Adipose tissue (tissue), 3 donors: ENCODE data around the gene POU2F1. TPM values are rescaled to one million over a fixed set of nuclear protein-coding genes. Genes with fewer than 3 reads are reported as not detected.
"Not testable (repeated sequence)": the region's sequence is repeated elsewhere in the genome, so short reads cannot be mapped to it uniquely, and the experiment has no call there.

Experiments used
- H3K27ac ChIP-seq: one replicate; pipeline ENCODE4 v1.5.1; 2013; ENCODE audit warnings: low read depth, low read length
- WGBS, 3 donors: extraction: QIAGEN DNeasy Blood & Tissue Kit; methylation state at CpG; one replicate each; pipeline ENCODE4 v1.1.7; 2013; 5-methylcytosine and 5-hydroxymethylcytosine counted together
- polyA plus RNA-seq, 3 donors: library from polyadenylated mRNA; stranded (reverse); fragments of 200-250 nt; gene quantifications; one replicate each; pipeline ENCODE4 v1.2.3, GENCODE V29; 2013
- donor health status: healthy with polysubstance abuse.
- donor health status: Bipolar disorder and iron deficiency.
- donor health status: healthy.

Gene POU2F1
- polyA plus RNA-seq, 3 donors = 0.97 to 1.8 (median 1.4) TPM

DNA sequence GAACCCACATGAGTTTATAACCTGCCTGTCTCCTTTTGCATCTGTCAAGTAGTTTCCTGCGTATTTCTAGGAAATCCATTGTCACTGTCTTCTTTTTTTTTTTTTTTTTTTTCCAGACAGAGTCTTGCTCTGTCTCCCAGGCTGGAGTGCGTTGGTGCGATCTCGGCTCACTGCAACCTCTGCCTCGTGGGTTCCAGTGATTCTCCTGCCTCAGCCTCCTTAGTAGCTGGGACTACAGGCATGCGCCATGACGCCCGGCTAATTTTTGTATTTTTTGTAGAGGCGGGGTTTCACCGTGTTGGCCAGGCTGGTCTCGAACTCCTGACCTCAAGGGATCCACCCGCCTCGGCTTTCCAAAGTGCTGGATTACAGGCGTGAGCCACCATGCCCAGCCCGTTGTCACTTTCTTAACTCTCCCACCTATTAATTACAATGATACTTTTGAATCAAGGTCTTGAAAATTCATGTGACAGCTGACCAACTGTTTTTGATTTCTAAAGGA is 4.1 kb downstream of the POU2F1 start:
- H3K27ac ChIP-seq = not testable (repeated sequence)
- WGBS, 3 donors = 91 to 96% (median 94%) methylated on average over 15 of the region's 15 CpGs

DNA sequence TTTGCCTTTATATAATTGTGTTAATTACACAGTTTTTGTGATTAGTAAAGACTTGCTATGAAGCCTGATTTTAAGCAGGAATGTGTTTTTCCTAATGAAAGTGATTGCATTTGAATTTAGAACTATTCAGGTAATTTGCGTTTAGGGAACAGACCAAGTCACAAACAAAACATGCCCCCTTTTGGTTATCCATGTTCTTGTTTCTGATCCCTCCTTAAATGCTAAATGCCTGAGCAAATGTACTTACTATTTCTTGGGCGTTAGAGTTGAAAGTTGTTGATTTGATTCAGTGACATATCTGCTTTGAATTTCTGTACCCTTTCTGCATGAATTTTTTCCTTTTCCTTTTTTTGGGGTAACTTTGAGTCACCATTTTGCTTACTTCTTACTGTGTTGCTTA is 5.2 kb downstream of the POU2F1 start:
- WGBS, 3 donors = 69 to 80% (median 77%) methylated on average over 2 of the region's 2 CpGs
- no peak overlapping the region for H3K27ac ChIP-seq

DNA sequence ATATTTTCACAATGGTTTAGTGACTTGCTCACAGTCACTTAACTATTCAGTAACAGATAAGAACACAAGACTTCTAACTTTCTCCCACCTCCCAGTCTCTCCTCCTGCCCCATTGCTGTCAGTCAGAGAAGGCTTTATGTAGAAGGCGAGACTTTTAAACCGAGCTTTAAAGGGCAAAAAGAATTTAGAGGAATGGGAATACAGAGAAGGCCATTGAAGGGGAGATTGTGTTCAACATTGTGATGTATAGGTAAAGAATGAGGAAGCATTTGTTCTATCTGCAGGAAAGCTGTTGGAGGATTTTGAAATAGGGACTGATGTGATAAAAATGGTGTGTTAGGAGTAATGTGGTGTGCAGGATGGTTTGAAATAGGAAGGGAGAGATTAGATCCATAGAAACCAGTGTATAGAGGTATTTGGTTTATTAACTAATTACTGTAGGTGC is 7.3 kb downstream of the POU2F1 start:
- H3K27ac ChIP-seq = no peak overlapping the region
- 68 to 84% (median 81%) methylated on average over 2 of the region's 2 CpGs for WGBS, 3 donors

DNA sequence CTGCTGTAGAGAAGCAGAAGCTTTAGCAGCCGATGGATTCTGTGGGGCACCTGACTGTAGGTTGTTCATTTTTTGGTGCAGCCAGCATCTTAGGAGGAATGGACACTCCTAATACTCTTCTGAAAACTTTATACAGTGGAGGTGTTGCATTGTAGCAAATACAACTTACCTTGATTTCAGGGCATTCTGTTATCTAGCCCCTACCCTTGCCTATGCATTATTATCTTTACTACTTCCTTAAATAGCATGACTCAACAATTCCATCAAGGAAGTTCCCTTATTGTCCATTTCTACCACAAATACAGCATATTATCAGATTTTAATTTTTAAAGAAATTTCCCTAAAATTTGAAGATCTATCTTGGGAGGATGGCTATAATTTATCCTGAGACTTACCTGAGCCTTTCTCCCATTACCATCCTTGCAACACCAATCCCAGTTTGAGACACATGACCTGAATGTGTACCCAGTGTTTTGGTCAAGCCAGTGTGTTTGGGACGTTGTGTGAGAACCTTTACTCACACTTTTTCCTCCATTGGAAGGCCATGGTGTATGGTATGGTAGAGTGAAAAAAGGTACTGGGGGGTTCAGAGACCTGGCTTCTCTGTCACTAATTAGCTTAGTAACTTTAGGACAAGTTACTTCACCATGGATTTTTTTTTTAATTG is 9.2 kb downstream of the POU2F1 start:
- no peak overlapping the region for H3K27ac ChIP-seq
- 50 to 80% (median 57%) methylated on average over 2 of the region's 2 CpGs for WGBS, 3 donors

DNA sequence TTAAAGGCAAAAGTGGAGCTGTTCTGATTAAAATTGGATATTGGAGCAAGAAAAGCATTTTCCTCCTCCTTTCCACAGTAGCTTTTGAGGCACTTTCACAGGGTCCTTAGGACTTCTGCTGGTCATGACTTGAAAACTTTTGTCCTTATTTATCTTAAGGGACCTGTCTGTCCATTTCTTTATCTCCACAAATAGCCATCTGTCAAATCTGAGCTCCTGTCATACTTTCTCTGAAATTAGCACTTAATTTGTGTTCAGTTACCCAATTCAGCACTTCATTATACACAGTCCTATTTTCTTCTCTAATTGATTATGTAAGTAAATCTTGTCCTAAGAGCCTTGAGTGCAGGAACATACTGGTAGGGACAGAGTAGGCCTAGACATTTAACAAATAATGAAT is 9.8 kb downstream of the POU2F1 start:
- no peak overlapping the region for H3K27ac ChIP-seq

DNA sequence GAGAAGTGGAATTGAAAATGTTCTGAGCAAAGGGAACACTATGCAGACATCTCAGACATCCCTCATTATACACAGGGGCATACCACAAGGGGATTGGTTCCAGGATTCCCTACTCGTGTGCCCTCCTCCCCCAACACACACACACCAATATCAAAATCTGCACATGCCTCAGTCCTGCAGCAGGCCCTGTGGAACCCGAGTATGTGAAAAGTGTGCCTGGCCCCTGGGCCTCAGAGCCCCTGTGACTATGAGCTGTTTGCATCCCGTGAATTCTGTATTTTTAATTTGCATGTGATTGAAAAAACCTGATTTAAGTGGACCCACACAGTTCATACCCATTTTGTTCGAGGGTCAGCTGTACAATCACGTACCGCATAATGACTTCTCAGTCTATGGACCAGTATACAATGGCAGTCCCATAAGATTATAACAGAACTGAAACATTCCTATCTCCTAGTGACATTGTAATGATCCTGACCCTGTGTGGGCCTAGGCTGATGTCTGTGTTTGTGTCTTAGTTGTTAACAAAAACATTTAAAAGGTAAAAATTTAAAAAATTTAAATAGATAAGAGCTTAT is 11.3 kb downstream of the POU2F1 start:
- H3K27ac ChIP-seq = no peak overlapping the region
- WGBS, 3 donors = 86 to 90% (median 87%) methylated on average over 6 of the region's 6 CpGs

DNA sequence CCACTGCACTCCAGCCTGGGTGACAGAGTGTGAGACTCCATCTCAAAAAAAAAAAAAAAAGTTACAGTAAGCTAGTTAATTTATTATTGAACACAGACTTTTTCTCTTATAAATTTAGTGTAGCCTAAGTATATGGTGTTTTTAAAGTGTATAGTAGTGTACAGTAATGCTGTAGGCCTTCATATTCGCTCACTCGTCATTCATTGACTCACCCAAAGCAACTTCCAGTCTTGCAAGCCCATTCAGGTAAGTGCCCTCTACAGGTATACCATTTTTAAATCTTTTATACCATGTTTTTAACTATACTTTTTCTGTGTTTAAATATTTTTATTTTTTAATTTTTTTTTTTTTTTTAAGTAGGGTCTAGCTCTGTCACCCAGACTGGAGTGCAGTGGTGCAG is 12.1 kb downstream of the POU2F1 start:
- 98% methylated on average over 2 of the region's 2 CpGs for WGBS, 3 donors
- H3K27ac ChIP-seq = no peak overlapping the region

DNA sequence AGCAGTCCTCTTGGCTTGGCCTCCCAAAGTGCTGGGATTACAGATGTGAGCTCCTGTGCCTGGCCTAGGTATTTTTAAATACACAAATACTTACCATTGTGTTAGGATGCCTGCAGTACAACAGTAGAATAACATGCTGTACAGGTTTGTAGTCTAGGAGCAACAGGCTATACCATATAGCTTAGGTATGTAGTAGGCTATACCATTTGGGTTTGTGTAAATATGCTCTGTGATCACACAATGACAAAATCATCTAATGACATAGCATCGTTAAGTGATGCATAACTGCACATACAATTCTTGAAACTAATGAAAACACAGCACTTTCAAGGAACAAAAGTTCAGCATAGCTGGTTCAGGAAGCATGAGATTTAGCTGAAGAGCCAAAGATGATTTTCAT is 12.7 kb downstream of the POU2F1 start:
- WGBS, 3 donors = 74 to 85% (median 83%) methylated on average over 1 of the region's 1 CpG
- no peak overlapping the region for H3K27ac ChIP-seq

DNA sequence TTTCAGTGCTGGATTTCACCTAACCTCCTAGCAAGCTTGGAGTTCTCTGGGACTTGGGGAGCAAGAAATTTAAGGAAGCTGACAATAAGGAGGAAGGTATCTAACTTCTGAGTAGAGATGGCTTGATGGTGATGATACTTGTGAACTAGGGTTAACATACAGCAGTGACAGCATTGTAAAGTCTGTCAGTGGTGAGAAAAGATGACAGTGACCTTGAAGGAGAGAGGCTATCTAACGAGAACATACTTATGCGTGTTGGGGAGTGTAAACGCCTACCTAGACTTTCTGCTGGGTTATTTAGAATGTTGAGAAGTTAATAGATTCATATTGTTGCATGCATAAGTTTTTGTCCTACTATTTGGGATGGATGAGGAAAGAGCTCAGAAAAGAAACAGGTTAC is 16.3 kb downstream of the POU2F1 start:
- H3K27ac ChIP-seq = no peak overlapping the region
- WGBS, 3 donors = 62 to 96% (median 95%) methylated on average over 3 of the region's 3 CpGs

DNA sequence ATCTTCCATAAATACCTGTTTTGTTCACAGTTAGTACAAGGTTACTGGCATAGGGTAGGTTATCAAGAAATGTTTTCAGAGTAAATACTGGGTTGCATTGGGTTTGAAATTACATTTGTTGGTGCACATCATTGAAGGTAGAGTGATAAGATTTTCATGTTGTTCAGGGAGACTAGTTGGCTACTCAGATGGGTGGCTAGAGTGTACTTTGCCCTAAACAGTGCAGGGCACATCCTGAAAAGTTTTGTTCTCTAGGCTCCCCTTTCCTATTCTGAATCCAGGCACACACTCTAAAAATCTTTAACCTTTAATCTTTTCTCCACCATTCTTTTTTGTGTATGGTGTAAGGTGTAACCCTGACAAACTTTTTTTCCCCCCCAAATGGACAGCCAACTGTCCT is 18.0 kb downstream of the POU2F1 start:
- no peak overlapping the region for H3K27ac ChIP-seq

DNA sequence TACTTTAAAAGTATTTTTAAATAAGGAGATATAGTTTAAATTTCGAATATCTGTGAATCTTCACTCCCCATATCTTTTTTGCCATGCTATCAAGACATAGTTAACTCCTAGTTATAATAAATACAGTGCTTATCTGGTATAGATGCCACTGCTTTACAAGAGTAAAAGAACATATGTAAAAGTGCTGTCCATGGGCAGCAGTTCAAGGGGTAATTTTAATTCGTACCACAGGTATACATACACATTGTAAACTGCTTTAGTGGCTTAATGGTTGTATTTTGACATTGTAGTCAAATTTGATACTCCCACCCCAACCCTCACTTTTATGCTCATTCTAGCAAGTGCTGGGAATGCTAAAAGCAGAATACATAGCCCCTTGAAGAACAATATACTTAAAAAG is 18.6 kb downstream of the POU2F1 start:
- WGBS, 3 donors = 88 to 94% (median 94%) methylated on average over 2 of the region's 2 CpGs
- no peak overlapping the region for H3K27ac ChIP-seq

DNA sequence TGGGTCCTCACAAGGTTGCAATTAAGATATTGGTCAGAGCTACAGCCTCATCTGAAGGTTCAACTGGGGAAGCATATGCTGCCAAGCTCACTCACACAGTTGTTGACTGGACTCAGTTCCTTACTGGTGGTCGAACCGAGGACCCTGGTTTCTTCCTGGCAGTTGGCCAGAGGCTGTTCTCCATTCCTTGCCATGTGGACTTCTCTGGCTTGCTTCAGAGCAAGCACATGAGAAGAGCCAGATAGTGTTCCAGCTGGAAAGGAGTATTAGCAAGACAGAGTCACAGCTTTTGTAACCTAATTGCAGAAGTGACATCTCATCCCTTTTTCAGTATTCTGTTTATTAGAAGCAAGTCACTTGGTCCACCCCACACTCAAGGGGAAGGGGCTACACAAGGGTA is 23.6 kb downstream of the POU2F1 start:
- whole genome bisulfite sequencing, 3 donors = 92 to 94% (median 92%) methylated on average over 2 of the region's 2 CpGs
- H3K27ac ChIP-seq = no peak overlapping the region

DNA sequence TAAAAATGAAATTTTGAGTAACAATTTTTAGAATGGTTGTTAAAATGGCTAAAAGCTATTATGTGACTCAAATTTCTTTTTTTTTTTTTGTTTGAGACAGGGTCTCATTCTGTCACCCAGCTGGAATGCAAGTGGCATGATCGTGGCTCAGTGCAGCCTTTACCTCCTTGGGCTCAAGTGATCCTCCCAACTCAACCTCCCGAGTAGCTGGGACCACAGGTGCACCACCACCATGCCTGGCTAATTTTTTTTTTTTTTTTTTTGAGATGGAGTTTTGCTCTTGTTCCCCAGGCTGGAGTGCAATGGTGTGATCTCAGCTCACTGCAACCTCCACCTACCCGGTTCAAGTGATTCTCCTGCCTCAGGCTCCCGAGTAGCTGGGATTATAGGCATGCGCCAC is 24.5 kb downstream of the POU2F1 start:
- H3K27ac ChIP-seq = not testable (repeated sequence)
- 91 to 99% (median 96%) methylated on average over 5 of the region's 5 CpGs for WGBS, 3 donors

DNA sequence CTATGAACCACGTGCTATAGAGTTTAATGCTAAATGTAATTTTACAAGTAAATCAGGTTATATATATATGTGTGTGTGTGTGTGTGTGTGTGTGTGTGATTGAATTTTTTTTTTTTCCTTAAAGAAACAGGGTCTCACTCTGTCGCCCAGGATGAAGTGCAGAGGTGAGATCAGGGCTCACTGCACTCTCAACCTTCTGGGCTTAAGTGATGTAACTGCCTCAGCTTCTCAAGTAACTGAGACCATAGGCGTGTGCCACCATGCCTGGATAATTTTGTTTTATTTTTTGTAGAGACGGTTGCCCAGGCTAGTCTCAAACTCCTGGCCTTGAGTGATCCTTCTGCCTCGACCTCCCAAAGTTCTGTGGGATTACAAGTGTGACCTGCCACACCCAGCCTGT is 26.3 kb downstream of the POU2F1 start:
- no peak overlapping the region for H3K27ac ChIP-seq
- WGBS, 3 donors = 74 to 78% (median 76%) methylated on average over 5 of the region's 5 CpGs

DNA sequence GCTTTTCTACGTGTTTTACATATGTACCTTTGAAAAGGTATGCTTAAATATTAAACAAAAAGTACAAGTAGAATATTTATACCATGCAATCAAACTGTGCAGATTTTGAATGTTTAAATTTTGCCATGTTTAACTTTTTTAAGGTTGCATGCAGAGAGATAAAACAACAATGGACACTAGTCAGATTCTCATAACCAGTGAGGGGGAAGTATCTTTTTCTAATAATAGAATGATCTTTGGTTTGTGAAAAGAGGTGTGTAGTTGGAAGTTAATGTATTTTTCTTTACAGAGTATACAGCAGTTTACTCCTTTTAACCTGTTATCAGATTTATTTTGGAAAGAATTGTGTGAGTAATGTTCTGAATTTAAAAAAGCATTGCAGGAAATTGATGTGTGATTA is 27.1 kb downstream of the POU2F1 start:
- 92 to 97% (median 96%) methylated on average over 1 of the region's 1 CpG for WGBS, 3 donors
- H3K27ac ChIP-seq = no peak overlapping the region

DNA sequence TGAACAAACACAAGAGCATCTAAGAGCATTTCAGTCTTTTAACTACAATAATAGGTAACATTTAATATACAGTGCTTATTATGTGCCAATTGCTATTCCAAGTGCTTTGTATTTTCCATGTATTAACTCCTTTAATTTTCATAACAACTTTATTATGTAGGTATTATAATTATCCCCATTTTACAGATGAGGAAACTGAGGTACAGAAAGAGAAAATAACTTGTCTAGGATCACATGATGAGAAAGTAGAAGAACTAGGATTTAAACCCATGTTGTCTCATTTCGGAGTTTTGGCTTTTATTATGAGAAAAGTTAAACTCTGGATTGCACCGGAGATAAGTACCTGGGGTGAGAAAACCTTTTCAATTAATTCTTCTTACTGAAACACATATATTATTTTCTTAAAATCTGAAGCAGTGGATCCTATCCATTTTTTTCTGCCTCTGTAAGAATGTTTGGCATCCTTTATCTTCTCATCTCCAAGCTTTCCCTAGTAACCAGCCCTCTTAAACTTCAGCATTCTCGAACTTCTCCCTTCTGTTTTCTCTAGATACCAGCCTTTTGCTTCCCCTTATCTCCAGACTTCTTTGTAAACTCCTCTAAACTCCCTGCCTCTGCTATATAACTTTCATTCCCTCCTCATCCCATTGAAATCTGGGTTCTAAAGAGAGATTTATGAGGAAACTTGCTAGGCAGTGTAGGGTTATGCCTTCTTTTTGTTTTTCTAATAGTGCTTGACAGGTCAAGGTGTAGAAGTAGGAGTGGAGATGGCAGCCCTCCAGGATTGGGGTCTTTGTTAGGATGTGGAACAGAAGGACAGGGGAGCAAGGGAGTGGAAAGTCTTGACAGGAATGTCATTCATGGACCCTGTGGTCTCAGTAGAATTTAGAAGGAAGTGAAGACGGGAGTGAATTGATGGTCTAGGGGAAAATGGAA is 28.3 kb downstream of the POU2F1 start:
- H3K27ac ChIP-seq = no peak overlapping the region
- 83 to 91% (median 86%) methylated on average over 4 of the region's 4 CpGs for WGBS, 3 donors

DNA sequence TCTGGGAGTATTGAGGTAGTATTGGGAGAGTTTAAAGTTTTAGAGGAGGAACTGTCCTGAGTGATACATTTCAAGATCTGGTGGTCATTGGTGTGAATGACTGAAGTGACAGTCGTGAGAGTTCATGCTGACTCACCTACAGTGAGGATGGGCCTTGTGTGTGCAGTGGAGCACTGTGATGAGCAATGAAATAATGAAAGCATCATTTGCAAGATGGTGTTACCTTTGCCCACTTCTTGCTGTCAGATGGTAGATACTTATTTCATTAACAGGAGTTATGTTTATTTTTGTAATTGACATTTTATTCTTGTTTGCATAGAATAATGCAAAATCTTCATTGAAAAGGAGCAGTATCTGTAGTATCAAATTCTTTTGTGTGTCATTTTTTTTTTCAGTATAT is 29.0 kb downstream of the POU2F1 start:
- WGBS, 3 donors = 79 to 86% (median 81%) methylated on average over 1 of the region's 1 CpG
- no peak overlapping the region for H3K27ac ChIP-seq

DNA sequence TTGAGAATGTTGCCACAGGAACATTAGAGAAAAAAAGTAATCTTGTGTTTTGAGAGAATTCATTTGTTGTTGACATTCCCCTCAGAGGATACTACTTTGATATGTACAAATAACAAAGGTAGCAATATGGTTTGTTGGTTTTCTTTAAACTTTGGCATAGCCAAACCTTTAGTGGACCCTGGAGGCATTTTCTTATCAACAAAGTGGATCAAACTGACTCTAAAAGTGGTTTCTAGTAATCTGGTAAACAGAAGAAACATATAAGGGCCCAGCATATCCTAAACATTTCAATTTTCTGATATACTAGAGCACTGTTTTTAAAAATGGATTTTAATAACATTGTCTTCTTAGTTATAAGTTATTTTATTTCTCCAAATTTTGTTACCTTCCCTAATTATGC is 29.8 kb downstream of the POU2F1 start:
- H3K27ac ChIP-seq = no peak overlapping the region

DNA sequence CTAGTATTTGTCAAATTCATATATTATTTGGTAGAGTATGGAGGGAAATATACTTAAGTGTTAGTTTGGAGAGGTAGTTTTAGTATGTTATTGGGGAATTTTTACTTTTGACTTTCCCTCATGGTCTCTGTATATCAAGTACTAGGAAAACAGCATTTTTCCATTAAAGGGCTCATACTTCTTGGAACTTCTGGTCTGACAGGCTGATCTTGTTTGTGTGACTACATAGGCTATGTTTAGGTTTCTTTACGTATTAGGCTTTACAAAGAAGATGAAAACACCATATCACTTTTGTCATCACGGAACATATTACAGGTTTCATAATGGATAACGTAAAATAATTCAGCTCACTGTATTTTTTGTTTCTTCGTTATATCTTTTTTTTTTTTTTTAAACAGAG is 30.8 kb downstream of the POU2F1 start:
- 97 to 100% (median 99%) methylated on average over 4 of the region's 4 CpGs for WGBS, 3 donors
- no peak overlapping the region for H3K27ac ChIP-seq

DNA sequence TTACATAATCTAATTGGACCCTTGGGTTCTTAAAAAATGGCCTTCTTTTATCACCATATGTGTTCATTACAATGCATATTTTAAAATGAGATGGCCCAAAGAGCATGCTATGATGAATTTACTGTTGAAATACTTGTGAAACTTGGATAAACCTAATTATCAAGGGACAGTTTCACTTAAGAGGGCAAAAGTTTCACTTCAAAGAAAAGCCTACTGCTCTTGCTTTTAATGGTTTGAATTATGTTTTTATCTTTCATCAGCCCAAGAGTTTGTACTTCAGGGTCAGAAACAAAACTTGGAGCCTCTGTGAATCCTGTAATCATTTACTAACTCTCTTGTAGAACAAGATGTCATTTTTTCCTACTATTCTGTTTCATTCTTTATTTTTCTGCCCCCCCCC is 32.3 kb downstream of the POU2F1 start:
- H3K27ac ChIP-seq = no peak overlapping the region
